Nephron progenitor cell (in vitro differentiated cells): ENCODE measurements around the gene WAC.
"Not testable (repeated sequence)": the region's sequence is repeated elsewhere in the genome, so short reads cannot be mapped to it uniquely, and the experiment has no call there.

ENCODE experiments used
- DNase-seq: peaks from one replicate; pipeline ENCODE4 v3.0.0; 2021
- H3K27ac Mint-ChIP-seq: 2 replicates; pipeline ENCODE4 v1.8.0; 2021; ENCODE audit warnings: mild to moderate bottlenecking, moderate library complexity, mixed read lengths
- H3K27me3 Mint-ChIP-seq: 2 replicates; pipeline ENCODE4 v1.8.0; 2021; ENCODE audit warnings: mild to moderate bottlenecking, low read depth, mixed read lengths; ENCODE audit not compliant: poor library complexity
- H3K36me3 Mint-ChIP-seq: 2 replicates; pipeline ENCODE4 v1.8.0; 2021; ENCODE audit warnings: low read depth, mixed read lengths
- H3K4me1 Mint-ChIP-seq: 2 replicates; pipeline ENCODE4 v1.8.0; 2021; ENCODE audit warnings: mixed read lengths
- H3K4me3 Mint-ChIP-seq: 2 replicates; pipeline ENCODE4 v1.8.0; 2021; ENCODE audit warnings: mild to moderate bottlenecking, moderate library complexity, mixed read lengths
- H3K9me3 Mint-ChIP-seq: 2 replicates; pipeline ENCODE4 v1.8.0; 2021; ENCODE audit warnings: mild to moderate bottlenecking, moderate library complexity, mixed read lengths
- TF ChIP-seq, protein P1 (sequence below): fragments of 200-600 bp; sonication (generic); IDR thresholded peaks from 2 replicates; pipeline ENCODE4 v1.5.0; 2021; ENCODE audit warnings: antibody characterized with exemption

The WAC gene, protein sequence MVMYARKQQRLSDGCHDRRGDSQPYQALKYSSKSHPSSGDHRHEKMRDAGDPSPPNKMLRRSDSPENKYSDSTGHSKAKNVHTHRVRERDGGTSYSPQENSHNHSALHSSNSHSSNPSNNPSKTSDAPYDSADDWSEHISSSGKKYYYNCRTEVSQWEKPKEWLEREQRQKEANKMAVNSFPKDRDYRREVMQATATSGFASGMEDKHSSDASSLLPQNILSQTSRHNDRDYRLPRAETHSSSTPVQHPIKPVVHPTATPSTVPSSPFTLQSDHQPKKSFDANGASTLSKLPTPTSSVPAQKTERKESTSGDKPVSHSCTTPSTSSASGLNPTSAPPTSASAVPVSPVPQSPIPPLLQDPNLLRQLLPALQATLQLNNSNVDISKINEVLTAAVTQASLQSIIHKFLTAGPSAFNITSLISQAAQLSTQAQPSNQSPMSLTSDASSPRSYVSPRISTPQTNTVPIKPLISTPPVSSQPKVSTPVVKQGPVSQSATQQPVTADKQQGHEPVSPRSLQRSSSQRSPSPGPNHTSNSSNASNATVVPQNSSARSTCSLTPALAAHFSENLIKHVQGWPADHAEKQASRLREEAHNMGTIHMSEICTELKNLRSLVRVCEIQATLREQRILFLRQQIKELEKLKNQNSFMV

DNA sequence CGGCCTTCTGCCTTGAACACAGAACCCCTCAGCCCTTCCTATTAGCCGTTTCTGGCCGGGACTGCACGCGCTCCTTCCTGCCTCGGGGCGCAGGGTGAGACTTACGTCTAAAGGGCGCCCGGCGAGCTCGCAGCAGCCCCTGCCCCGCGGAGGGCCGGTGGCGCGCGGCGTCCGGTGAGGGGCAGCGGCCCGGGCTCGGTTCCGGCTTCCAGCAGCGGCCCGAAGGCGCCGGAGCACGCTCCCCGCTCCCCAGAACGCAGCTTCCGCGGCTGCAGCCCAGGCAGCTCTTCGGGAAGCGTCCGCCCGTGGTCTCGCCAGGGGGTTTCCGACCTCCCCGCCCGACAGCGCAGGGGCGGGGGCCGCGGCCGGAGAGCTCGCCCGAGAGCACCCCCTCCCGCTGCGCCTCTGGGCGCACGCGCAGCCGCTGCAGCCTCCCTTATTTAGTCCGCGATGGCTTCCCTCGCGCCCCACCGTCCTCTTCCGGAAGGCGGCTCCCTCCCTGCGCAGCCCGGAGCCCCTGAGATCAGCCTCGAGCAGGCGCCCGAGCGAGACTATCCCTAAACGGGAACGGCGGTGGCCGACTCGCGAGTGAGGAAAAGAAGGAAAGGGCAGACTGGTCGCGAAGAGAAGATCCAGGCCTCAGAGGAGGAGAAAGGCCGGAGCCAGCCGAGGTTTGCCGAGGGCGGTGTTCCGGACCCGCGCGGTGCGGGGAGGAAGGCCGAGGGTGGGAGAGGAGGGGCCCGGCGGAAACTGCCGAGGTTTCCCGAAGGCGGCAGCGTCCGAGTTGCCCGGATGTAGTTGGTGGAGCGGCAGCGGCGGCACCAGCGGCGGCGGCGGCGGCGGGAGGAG is at the start of gene WAC:
TSS of gene WAC (plus strand) at position 782 of the 849 bp plus-strand sequence. CDS start 462 bp downstream, outside the sequence.
- Mint-ChIP-seq H3K36me3 (peaks cover 54% of the 10 kb centered on the region), H3K27me3 (no peaks in the 10 kb centered on the region), H3K4me3 (peak within 1 kb of the TSS; percentile 98), H3K27ac (peak within 1 kb of the TSS; percentile 100), H3K4me1 (peaks cover 44% of the 10 kb centered on the region), H3K9me3 (peaks cover 9% of the 10 kb centered on the region)
- peak; percentile 99 for DNase-seq
- TF ChIP-seq, protein P1, sequence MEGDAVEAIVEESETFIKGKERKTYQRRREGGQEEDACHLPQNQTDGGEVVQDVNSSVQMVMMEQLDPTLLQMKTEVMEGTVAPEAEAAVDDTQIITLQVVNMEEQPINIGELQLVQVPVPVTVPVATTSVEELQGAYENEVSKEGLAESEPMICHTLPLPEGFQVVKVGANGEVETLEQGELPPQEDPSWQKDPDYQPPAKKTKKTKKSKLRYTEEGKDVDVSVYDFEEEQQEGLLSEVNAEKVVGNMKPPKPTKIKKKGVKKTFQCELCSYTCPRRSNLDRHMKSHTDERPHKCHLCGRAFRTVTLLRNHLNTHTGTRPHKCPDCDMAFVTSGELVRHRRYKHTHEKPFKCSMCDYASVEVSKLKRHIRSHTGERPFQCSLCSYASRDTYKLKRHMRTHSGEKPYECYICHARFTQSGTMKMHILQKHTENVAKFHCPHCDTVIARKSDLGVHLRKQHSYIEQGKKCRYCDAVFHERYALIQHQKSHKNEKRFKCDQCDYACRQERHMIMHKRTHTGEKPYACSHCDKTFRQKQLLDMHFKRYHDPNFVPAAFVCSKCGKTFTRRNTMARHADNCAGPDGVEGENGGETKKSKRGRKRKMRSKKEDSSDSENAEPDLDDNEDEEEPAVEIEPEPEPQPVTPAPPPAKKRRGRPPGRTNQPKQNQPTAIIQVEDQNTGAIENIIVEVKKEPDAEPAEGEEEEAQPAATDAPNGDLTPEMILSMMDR, result no peak

DNA sequence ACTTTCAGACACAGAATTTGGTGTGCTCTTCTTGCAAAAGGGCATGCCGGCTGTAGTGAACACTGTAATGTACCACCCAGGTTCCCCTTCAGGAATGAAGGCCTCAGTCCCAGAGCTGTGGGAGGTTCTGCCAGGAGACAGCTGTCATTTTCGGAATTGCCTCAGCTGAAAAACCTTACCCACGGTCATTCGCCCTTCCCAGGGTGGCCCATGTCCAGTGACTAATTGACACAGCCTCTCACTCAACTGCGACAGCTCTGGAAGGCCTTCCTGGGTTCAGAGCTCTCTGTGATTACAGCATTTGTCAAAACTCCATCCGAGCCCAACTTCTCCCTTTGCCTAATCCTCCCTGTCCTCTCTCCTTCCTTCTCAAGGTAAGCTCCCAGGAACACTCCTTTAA is 43.7 kb upstream of the WAC start:
- no peaks in the 10 kb centered on the region for H3K4me1 Mint-ChIP-seq
- H3K4me3 Mint-ChIP-seq, result no peak overlapping the region
- TF ChIP-seq, protein P1, result no peak
- no peak overlapping the region for H3K27ac Mint-ChIP-seq
- H3K27me3 Mint-ChIP-seq, result no peaks in the 10 kb centered on the region
- DNase-seq, result no peak
- peaks cover 9% of the 10 kb centered on the region for H3K9me3 Mint-ChIP-seq
- H3K36me3 Mint-ChIP-seq, result peaks cover 4% of the 10 kb centered on the region

DNA sequence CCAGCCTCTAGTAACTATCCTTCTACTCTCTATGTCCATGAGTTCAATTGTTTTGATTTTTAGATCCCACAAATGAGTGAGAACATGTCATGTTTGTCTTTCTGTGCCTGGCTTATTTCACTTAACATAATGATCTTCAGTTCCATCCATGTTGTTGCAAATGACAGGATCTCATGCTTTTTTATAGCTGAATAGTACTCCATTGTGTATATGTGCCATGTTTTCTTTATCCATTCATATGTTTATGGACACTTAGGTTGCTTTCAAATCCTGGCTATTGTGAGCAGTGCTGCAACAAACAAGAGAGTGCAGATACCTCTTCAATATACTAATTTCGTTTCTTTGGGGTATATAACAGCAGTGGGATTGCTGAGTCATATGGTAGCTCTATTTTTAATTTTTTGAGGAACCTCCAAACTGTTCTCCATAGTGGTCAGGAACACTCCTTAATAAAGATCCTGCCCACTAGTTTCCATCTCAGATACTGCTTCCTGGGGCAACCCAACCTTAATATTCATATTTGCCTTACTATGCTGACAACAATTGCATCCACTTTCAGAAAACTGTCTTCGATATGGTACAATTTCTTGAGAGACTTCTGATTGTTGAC is 42.6 kb upstream of the WAC start:
- H3K27me3 Mint-ChIP-seq, H3K36me3 Mint-ChIP-seq, H3K4me1 Mint-ChIP-seq, H3K9me3 Mint-ChIP-seq, H3K4me3 Mint-ChIP-seq, DNase-seq: not testable (repeated sequence)
- peak overlapping the region; percentile 8 for H3K27ac Mint-ChIP-seq

- Mint-ChIP-seq H3K36me3 (peaks cover 4% of the 10 kb centered on the region), H3K27ac (no peak overlapping the region), H3K9me3 (peaks cover 9% of the 10 kb centered on the region), H3K4me1 (peaks cover 10% of the 10 kb centered on the region), H3K27me3 (no peaks in the 10 kb centered on the region), H3K4me3 (no peak overlapping the region)
- no peak for DNase-seq
- TF ChIP-seq, protein P1, result no peak
Observed at GRCh38 chr10:28492116-28492920, 40.6 kb upstream of the WAC start.

- DNase-seq, result no peak
- TF ChIP-seq, protein P1, result no peak
- Mint-ChIP-seq H3K4me3 (no peak overlapping the region), H3K36me3 (no peaks in the 10 kb centered on the region), H3K9me3 (peaks cover 3% of the 10 kb centered on the region), H3K4me1 (peaks cover 10% of the 10 kb centered on the region), H3K27ac (no peak overlapping the region), H3K27me3 (no peaks in the 10 kb centered on the region)
Observed at GRCh38 chr10:28494420-28494819, 38.5 kb upstream of the WAC start.
